WTC11 (cell line): ENCODE measurements around the gene MAGEB3. TPM values are rescaled to one million over a fixed set of nuclear protein-coding genes. Genes with fewer than 3 reads are reported as not detected.

Source experiments
- ATAC-seq: fragments of 200-7000 bp; cut with Tn5 transposase; 2 replicates; pipeline ENCODE4 v1.10.0; 2021; ENCODE audit warnings: mild to moderate bottlenecking, moderate library complexity
- CTCF ChIA-PET: fragments of 300-600 bp; sonication (Branson Sonifier 250); formaldehyde crosslinking; loops from one replicate; lab custom pipeline; 2021; ENCODE audit warnings: antibody characterized with exemption; lab: Charles Lee
- POLR2A ChIA-PET: fragments of 350-600 bp; sonication (Branson Sonifier 250); formaldehyde crosslinking; loops from one replicate; lab custom pipeline; 2021; ENCODE audit warnings: antibody characterized with exemption; lab: Charles Lee
- DNase-seq: peaks from one replicate; pipeline ENCODE4 v3.0.0; 2021; ENCODE audit warnings: low spot score
- H3K27ac Mint-ChIP-seq: 2 replicates; pipeline ENCODE4 v1.8.0; 2021; ENCODE audit warnings: mixed read lengths
- H3K27me3 Mint-ChIP-seq: 2 replicates; pipeline ENCODE4 v1.8.0; 2021; ENCODE audit warnings: low read depth, mild to moderate bottlenecking, moderate library complexity, mixed read lengths
- H3K36me3 Mint-ChIP-seq: 2 replicates; pipeline ENCODE4 v1.8.0; 2021; ENCODE audit warnings: mixed read lengths
- H3K4me1 Mint-ChIP-seq: 2 replicates; pipeline ENCODE4 v1.8.0; 2022; ENCODE audit warnings: mixed read lengths
- H3K4me3 Mint-ChIP-seq: 2 replicates; pipeline ENCODE4 v1.8.0; 2021; ENCODE audit warnings: mild to moderate bottlenecking, moderate library complexity, mixed read lengths
- H3K9me3 Mint-ChIP-seq: 2 replicates; pipeline ENCODE4 v1.8.0; 2021; ENCODE audit warnings: mixed read lengths
- CBFB ChIP-seq: sonication (generic); formaldehyde crosslinking; IDR thresholded peaks from 2 replicates; pipeline ENCODE4 v1.8.1; 2022; ENCODE audit warnings: mild to moderate bottlenecking, low read depth, missing genetic modification reagents
- CREB1 ChIP-seq: sonication (generic); formaldehyde crosslinking; IDR thresholded peaks from 2 replicates; pipeline ENCODE4 v1.8.0; 2023; ENCODE audit warnings: mild to moderate bottlenecking, missing genetic modification reagents
- ELF4 ChIP-seq: sonication (generic); formaldehyde crosslinking; IDR thresholded peaks from 2 replicates; pipeline ENCODE4 v1.8.1; 2022; ENCODE audit warnings: low read depth, mild to moderate bottlenecking, moderate library complexity, missing genetic modification reagents
- EMX1 ChIP-seq: fragments of 250-450 bp; sonication (Bioruptor Pico); IDR thresholded peaks from 2 replicates; pipeline ENCODE4 v1.8.0; 2021; ENCODE audit warnings: mild to moderate bottlenecking
- ESRRA ChIP-seq: sonication (generic); formaldehyde crosslinking; IDR thresholded peaks from 2 replicates; pipeline ENCODE4 v1.8.1; 2022; ENCODE audit warnings: mild to moderate bottlenecking, missing genetic modification reagents, borderline replicate concordance
- GRHL2 ChIP-seq: fragments of 250-450 bp; sonication (Bioruptor Pico); IDR thresholded peaks from 2 replicates; pipeline ENCODE4 v1.8.0; 2022; ENCODE audit warnings: mild to moderate bottlenecking, moderate library complexity; ENCODE audit not compliant: insufficient replicate concordance, severe bottlenecking
- GTF2I ChIP-seq: fragments of 250-450 bp; sonication (Bioruptor Pico); conservative IDR thresholded peaks from 2 replicates; pipeline ENCODE4 v1.4.0; 2021; ENCODE audit warnings: mild to moderate bottlenecking
- HMGA2 ChIP-seq: fragments of 250-450 bp; sonication (Bioruptor Pico); IDR thresholded peaks from 2 replicates; pipeline ENCODE4 v1.4.0; 2021; ENCODE audit warnings: mild to moderate bottlenecking, moderate library complexity
- JAZF1 ChIP-seq: fragments of 250-450 bp; sonication (Bioruptor Pico); IDR thresholded peaks from 2 replicates; pipeline ENCODE4 v1.9.0; 2021; ENCODE audit warnings: moderate library complexity, mild to moderate bottlenecking, inconsistent platforms
- MXD4 ChIP-seq: fragments of 250-450 bp; sonication (Bioruptor Pico); IDR thresholded peaks from 2 replicates; pipeline ENCODE4 v1.8.0; 2021; ENCODE audit warnings: mild to moderate bottlenecking, moderate library complexity, borderline replicate concordance
- NR1H2 ChIP-seq: sonication (generic); formaldehyde crosslinking; IDR thresholded peaks from 2 replicates; pipeline ENCODE4 v1.9.0; 2021; ENCODE audit warnings: mild to moderate bottlenecking, moderate library complexity, missing genetic modification reagents
- NR3C1 ChIP-seq: sonication (generic); formaldehyde crosslinking; conservative IDR thresholded peaks from 2 replicates; pipeline ENCODE4 v1.8.1; 2023; ENCODE audit warnings: low read depth, mild to moderate bottlenecking, missing genetic modification reagents
- RELA ChIP-seq: sonication (generic); formaldehyde crosslinking; IDR thresholded peaks from 2 replicates; pipeline ENCODE4 v1.8.1; 2022; ENCODE audit warnings: missing genetic modification reagents, mild to moderate bottlenecking, borderline replicate concordance
- RORB ChIP-seq: fragments of 250-450 bp; sonication (Bioruptor Pico); IDR thresholded peaks from 2 replicates; pipeline ENCODE4 v1.9.0; 2021; ENCODE audit warnings: mild to moderate bottlenecking
- SMAD4 ChIP-seq: sonication (generic); formaldehyde crosslinking; IDR thresholded peaks from 2 replicates; pipeline ENCODE4 v1.8.0; 2022; ENCODE audit warnings: mild to moderate bottlenecking, missing genetic modification reagents
- TEAD1 ChIP-seq: sonication (generic); formaldehyde crosslinking; IDR thresholded peaks from 2 replicates; pipeline ENCODE4 v1.8.0; 2022; ENCODE audit warnings: mild to moderate bottlenecking, missing genetic modification reagents
- ZNF219 ChIP-seq: sonication (generic); formaldehyde crosslinking; IDR thresholded peaks from 2 replicates; pipeline ENCODE4 v1.8.0; 2023; ENCODE audit warnings: missing genetic modification reagents, mild to moderate bottlenecking, borderline replicate concordance
- ZNF232 ChIP-seq: sonication (generic); formaldehyde crosslinking; IDR thresholded peaks from 2 replicates; pipeline ENCODE4 v1.8.0; 2022; ENCODE audit warnings: mild to moderate bottlenecking, missing genetic modification reagents
- ZNF671 ChIP-seq: fragments of 250-450 bp; sonication (Bioruptor Pico); IDR thresholded peaks from 2 replicates; pipeline ENCODE4 v1.8.0; 2021; ENCODE audit warnings: mild to moderate bottlenecking
- total RNA-seq: library from RNA; stranded (reverse); gene quantifications from 3 replicates; pipeline ENCODE4 v1.2.3, GENCODE V29; 2021
- TF ChIP-seq, protein P1 (sequence below): sonication (generic); formaldehyde crosslinking; IDR thresholded peaks from 2 replicates; pipeline ENCODE4 v1.8.0; 2022; ENCODE audit warnings: mild to moderate bottlenecking, missing genetic modification reagents
- TF ChIP-seq, protein P2 (sequence below): sonication (generic); formaldehyde crosslinking; IDR thresholded peaks from 2 replicates; pipeline ENCODE4 v1.8.1; 2023; ENCODE audit warnings: mild to moderate bottlenecking, moderate library complexity, missing genetic modification reagents
- TF ChIP-seq, protein P3 (sequence below): fragments of 250-450 bp; sonication (Bioruptor Pico); IDR thresholded peaks from 2 replicates; pipeline ENCODE4 v1.9.0; 2021; ENCODE audit warnings: moderate library complexity, mild to moderate bottlenecking, inconsistent platforms, borderline replicate concordance
- TF ChIP-seq, protein P4 (sequence below): sonication (generic); formaldehyde crosslinking; IDR thresholded peaks from 2 replicates; pipeline ENCODE4 v1.8.1; 2022; ENCODE audit warnings: mild to moderate bottlenecking, moderate library complexity, missing genetic modification reagents
- TF ChIP-seq, protein P5 (sequence below): sonication (generic); formaldehyde crosslinking; IDR thresholded peaks from 2 replicates; pipeline ENCODE4 v1.8.1; 2023; ENCODE audit warnings: mild to moderate bottlenecking, missing genetic modification reagents, borderline replicate concordance

Gene MAGEB3
- total RNA-seq, 1 experiment from 2014 or later: 0.11 TPM

- Mint-ChIP-seq H3K4me1 (peaks cover 24% of the 10 kb centered on the region), H3K9me3 (no peaks in the 10 kb centered on the region), H3K27ac (no peak overlapping the region), H3K27me3 (peaks cover 26% of the 10 kb centered on the region), H3K36me3 (0 out of 2 replicates have a peak, but pooled peaks cover 2% of the 10 kb centered on the region), H3K4me3 (no peak overlapping the region)
- ATAC-seq (no peak), DNase-seq (no peak)
- ChIA-PET CTCF (no interaction called here), POLR2A (no interaction called here)
- TF ChIP-seq, protein P1, sequence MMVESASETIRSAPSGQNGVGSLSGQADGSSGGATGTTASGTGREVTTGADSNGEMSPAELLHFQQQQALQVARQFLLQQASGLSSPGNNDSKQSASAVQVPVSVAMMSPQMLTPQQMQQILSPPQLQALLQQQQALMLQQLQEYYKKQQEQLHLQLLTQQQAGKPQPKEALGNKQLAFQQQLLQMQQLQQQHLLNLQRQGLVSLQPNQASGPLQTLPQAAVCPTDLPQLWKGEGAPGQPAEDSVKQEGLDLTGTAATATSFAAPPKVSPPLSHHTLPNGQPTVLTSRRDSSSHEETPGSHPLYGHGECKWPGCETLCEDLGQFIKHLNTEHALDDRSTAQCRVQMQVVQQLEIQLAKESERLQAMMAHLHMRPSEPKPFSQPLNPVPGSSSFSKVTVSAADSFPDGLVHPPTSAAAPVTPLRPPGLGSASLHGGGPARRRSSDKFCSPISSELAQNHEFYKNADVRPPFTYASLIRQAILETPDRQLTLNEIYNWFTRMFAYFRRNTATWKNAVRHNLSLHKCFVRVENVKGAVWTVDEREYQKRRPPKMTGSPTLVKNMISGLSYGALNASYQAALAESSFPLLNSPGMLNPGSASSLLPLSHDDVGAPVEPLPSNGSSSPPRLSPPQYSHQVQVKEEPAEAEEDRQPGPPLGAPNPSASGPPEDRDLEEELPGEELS: no peak
- TF ChIP-seq NR1H2 (no peak), RELA (no peak), ELF4 (no peak), ESRRA (CRISPR knock-in tag) (no peak), GRHL2 (no peak)
Observed at GRCh38 chrX:30217465-30217864, 13.0 kb upstream of the MAGEB3 start.

- TF ChIP-seq ZNF232 (CRISPR knock-in tag) (no peak), GRHL2 (no peak), ZNF219 (no peak), CBFB (CRISPR knock-in tag) (no peak), RORB (CRISPR knock-in tag) (no peak), ESRRA (CRISPR knock-in tag) (no peak), GTF2I (CRISPR knock-in tag) (no peak), EMX1 (CRISPR knock-in tag) (no peak), MXD4 (CRISPR knock-in tag) (no peak)
- TF ChIP-seq, protein P2, sequence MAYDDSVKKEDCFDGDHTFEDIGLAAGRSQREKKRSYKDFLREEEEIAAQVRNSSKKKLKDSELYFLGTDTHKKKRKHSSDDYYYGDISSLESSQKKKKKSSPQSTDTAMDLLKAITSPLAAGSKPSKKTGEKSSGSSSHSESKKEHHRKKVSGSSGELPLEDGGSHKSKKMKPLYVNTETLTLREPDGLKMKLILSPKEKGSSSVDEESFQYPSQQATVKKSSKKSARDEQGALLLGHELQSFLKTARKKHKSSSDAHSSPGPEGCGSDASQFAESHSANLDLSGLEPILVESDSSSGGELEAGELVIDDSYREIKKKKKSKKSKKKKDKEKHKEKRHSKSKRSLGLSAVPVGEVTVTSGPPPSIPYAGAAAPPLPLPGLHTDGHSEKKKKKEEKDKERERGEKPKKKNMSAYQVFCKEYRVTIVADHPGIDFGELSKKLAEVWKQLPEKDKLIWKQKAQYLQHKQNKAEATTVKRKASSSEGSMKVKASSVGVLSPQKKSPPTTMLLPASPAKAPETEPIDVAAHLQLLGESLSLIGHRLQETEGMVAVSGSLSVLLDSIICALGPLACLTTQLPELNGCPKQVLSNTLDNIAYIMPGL (CRISPR knock-in tag): no peak
- TF ChIP-seq, protein P3, sequence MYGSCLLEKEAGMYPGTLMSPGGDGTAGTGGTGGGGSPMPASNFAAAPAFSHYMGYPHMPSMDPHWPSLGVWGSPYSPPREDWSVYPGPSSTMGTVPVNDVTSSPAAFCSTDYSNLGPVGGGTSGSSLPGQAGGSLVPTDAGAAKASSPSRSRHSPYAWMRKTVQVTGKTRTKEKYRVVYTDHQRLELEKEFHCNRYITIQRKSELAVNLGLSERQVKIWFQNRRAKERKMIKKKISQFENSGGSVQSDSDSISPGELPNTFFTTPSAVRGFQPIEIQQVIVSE: no peak
- TF ChIP-seq, protein P4, sequence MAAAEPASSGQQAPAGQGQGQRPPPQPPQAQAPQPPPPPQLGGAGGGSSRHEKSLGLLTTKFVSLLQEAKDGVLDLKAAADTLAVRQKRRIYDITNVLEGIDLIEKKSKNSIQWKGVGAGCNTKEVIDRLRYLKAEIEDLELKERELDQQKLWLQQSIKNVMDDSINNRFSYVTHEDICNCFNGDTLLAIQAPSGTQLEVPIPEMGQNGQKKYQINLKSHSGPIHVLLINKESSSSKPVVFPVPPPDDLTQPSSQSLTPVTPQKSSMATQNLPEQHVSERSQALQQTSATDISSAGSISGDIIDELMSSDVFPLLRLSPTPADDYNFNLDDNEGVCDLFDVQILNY (CRISPR knock-in tag): no peak
- ChIA-PET CTCF (no interaction called here), POLR2A (no interaction called here)
- H3K9me3 Mint-ChIP-seq: no peaks in the 10 kb centered on the region
- H3K27me3 Mint-ChIP-seq: peaks cover 26% of the 10 kb centered on the region
- H3K27ac Mint-ChIP-seq: 0 out of 2 replicates have a peak overlapping the region, but pooled peaks have one; percentile 65
- ATAC-seq (peak; percentile 91), DNase-seq (peak; percentile 11)
- H3K4me3 Mint-ChIP-seq: no peak overlapping the region
- H3K4me1 Mint-ChIP-seq: peaks cover 24% of the 10 kb centered on the region
- 0 out of 2 replicates have a peak, but pooled peaks cover 2% of the 10 kb centered on the region for H3K36me3 Mint-ChIP-seq
Observed at GRCh38 chrX:30219372-30219771, 11.1 kb upstream of the MAGEB3 start.

- DNase-seq (no peak), ATAC-seq (no peak)
- no peaks in the 10 kb centered on the region for H3K9me3 Mint-ChIP-seq
- ChIA-PET CTCF (no interaction called here), POLR2A (no interaction called here)
- peaks cover 22% of the 10 kb centered on the region for H3K4me1 Mint-ChIP-seq
- H3K27me3 Mint-ChIP-seq: peaks cover 24% of the 10 kb centered on the region
- H3K36me3 Mint-ChIP-seq: no peaks in the 10 kb centered on the region
- H3K4me3 Mint-ChIP-seq: no peak overlapping the region
- H3K27ac Mint-ChIP-seq: no peak overlapping the region
- no peak for TF ChIP-seq NR3C1 (CRISPR knock-in tag)
- no peak for TF ChIP-seq HMGA2
- no peak for TF ChIP-seq ESRRA (CRISPR knock-in tag)
- TF ChIP-seq ZNF671 (CRISPR knock-in tag): no peak
- TF ChIP-seq, protein P5, sequence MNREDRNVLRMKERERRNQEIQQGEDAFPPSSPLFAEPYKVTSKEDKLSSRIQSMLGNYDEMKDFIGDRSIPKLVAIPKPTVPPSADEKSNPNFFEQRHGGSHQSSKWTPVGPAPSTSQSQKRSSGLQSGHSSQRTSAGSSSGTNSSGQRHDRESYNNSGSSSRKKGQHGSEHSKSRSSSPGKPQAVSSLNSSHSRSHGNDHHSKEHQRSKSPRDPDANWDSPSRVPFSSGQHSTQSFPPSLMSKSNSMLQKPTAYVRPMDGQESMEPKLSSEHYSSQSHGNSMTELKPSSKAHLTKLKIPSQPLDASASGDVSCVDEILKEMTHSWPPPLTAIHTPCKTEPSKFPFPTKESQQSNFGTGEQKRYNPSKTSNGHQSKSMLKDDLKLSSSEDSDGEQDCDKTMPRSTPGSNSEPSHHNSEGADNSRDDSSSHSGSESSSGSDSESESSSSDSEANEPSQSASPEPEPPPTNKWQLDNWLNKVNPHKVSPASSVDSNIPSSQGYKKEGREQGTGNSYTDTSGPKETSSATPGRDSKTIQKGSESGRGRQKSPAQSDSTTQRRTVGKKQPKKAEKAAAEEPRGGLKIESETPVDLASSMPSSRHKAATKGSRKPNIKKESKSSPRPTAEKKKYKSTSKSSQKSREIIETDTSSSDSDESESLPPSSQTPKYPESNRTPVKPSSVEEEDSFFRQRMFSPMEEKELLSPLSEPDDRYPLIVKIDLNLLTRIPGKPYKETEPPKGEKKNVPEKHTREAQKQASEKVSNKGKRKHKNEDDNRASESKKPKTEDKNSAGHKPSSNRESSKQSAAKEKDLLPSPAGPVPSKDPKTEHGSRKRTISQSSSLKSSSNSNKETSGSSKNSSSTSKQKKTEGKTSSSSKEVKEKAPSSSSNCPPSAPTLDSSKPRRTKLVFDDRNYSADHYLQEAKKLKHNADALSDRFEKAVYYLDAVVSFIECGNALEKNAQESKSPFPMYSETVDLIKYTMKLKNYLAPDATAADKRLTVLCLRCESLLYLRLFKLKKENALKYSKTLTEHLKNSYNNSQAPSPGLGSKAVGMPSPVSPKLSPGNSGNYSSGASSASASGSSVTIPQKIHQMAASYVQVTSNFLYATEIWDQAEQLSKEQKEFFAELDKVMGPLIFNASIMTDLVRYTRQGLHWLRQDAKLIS (CRISPR knock-in tag): no peak
- TF ChIP-seq TEAD1: no peak
- TF ChIP-seq, protein P4 (CRISPR knock-in tag): no peak
- TF ChIP-seq CREB1 (CRISPR knock-in tag): no peak
- TF ChIP-seq SMAD4 (CRISPR knock-in tag): no peak
- TF ChIP-seq NR1H2: no peak
- TF ChIP-seq JAZF1: no peak
Observed at GRCh38 chrX:30220661-30221060, 9.8 kb upstream of the MAGEB3 start.
